Measurements from ENCODE around the gene EFHD1. TPM values are rescaled to one million over a fixed set of nuclear protein-coding genes. Genes with fewer than 3 reads are reported as not detected.

Gene EFHD1
- total and polyA plus RNA-seq, 9 of the 15 experiments (the other 6 are each of a cell fraction or from before 2014, with no cell fraction given), result 0.66 to 9.1 (median 2.0) TPM

GRCh38 chr2:232626584-232626983 is 6.8 kb upstream of the EFHD1 start:
- Histone ChIP-seq H3K4me2 (ENCODE audit: insufficient read depth, low read length) (no peak overlapping the region), H3K4me3 (no peak overlapping the region), H3K36me3 (ENCODE audit: control insufficient read depth, insufficient read depth, low read length) (no peaks in the 10 kb centered on the region), H3K27ac (ENCODE audit: extremely low read depth, low read depth, low read length) (no peak overlapping the region), H3K79me2 (ENCODE audit: control insufficient read depth, insufficient read depth, low read length) (no peaks in the 10 kb centered on the region), H4K20me1 (replicated peaks; ENCODE audit: control insufficient read depth, insufficient read depth, low read length) (no peaks in the 10 kb centered on the region), H3K9ac (ENCODE audit: insufficient read depth in 1 of 2, low read depth in 2 of 2, low read length in 2 of 2) (no peak overlapping the region), H2AFZ (ENCODE audit: low read depth, low read length) (no peak overlapping the region), H3K9me3 (replicated peaks; ENCODE audit: control insufficient read depth, insufficient read depth, low read depth, low read length) (no peaks in the 10 kb centered on the region), H3K27me3 (ENCODE audit: control insufficient read depth in 2 of 2, insufficient read depth in 2 of 2, low read length in 2 of 2) (peaks cover 9 to 20% of the 10 kb centered on the region in 2 experiments; a peak in 3 of 5 replicates), H3K4me1 (replicated peaks in 1 of 2; ENCODE audit: control insufficient read depth in 2 of 2, insufficient read depth in 2 of 2, low read length in 2 of 2) (no peaks in the 10 kb centered on the region), H3K9me1 (ENCODE audit: control insufficient read depth, insufficient read depth, low read length) (no peaks in the 10 kb centered on the region)
- BruUV-seq (replicated peaks), result no TSS peak
- no peak for ATAC-seq
- FAIRE-seq, result no peak
- intact Hi-C loops (cut with micrococcal nuclease) (no loop called here), in situ Hi-C loops (cut with MboI) (no loop called here)
- TF ChIP-seq ZFP1 (CRISPR knock-in tag; IDR thresholded peaks at IDR 0.05) (no peak), ETV6 (IDR thresholded peaks at IDR 0.05; ENCODE audit: borderline replicate concordance in 1 of 2, low read depth in 2 of 2, low read length in 1 of 2) (no peak), ETV6 (CRISPR knock-in tag; IDR thresholded peaks at IDR 0.05; ENCODE audit: borderline replicate concordance) (no peak), SMC3 (conservative IDR thresholded peaks at IDR 0.05; ENCODE audit: insufficient read depth, low read depth, low read length) (no peak), ZC3H4 (CRISPR knock-in tag; IDR thresholded peaks at IDR 0.05; ENCODE audit: borderline replicate concordance) (no peak), XRCC3 (IDR thresholded peaks at IDR 0.05) (no peak), ARNT (IDR thresholded peaks at IDR 0.05) (no peak), XRCC4 (IDR thresholded peaks at IDR 0.05; ENCODE audit: extremely low read depth, insufficient read depth, insufficient read length) (no peak), KAT7 (CRISPR knock-in tag; IDR thresholded peaks at IDR 0.05; ENCODE audit: borderline replicate concordance) (no peak), STAT5A (IDR thresholded peaks at IDR 0.05; ENCODE audit: borderline replicate concordance, low read length) (no peak), ETS1 (conservative IDR thresholded peaks at IDR 0.05; ENCODE audit: control insufficient read depth, low read depth, low read length) (no peak), NEUROD1 (IDR thresholded peaks at IDR 0.05; ENCODE audit: borderline replicate concordance, low read depth, low read length, partially characterized antibody) (no peak), MYC (IDR thresholded peaks at IDR 0.05; ENCODE audit: low read depth, low read length) (no peak), MYC (CRISPR knock-in tag; IDR thresholded peaks at IDR 0.05; ENCODE audit: borderline replicate concordance, low read depth) (no peak), E2F1 (CRISPR knock-in tag; IDR thresholded peaks at IDR 0.05) (no peak), ZNF316 (IDR thresholded peaks at IDR 0.05) (no peak)
- POLR2A ChIA-PET, result no interaction called here
- 0% methylated on average over 1 of the region's 1 CpG for WGBS (ENCODE audit: insufficient coverage, low coverage, missing lambda C conversion rate)
- CTCF ChIA-PET (ENCODE audit: low intra/inter-chr PET ratio), result no interaction called here
- DNase-seq (ENCODE audit: extremely low read depth in 1 of 4, low spot score in 3 of 4), result no peak

Measured in K562 (cell line).